ENCODE measurements around the gene FKBP14.
"Not testable (repeated sequence)": the region's sequence is repeated elsewhere in the genome, so short reads cannot be mapped to it uniquely, and the experiment has no call there.

The FKBP14 gene

DNA sequence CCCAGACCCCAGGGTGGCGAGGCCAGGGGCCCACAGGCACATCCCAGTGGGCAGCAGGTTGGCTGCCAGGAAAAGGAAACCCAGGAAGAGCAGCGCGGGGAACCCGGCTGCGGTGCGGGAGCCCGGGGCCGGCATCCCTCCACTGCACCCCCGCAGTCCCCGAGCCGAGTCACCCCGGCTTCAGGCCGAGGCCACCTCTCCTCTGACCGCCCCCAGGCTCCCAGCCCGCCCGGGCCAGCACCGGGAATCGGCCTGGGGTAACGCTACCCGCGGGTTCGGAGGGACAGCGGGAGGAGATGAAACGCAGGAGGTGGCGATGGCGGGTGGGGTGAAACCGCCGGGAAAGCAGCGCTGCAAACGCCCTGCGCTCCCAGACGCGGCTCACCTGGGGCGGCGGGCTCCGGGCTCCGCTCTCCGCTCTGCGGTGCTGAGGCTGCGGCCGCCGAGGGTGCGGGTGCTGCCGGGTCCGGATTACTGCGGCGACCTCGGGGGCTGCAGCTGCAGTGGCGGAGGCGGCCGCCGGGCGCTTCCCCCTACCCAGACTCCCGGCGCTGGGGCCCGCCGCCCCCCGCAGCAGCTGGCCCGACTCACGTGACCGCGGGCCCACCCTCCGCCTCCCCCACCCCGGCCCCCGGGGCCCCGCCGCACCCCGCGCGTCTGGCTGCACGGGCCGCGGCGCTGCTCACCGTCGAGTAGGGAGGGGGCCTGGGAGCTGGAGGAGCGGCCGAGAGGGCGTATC, 37.1 kb downstream of the FKBP14 start, which contains the start of gene SCRN1:
Gene SCRN1 (minus strand): TSS at position 545 of the 739 bp plus-strand sequence. CDS start 20,734 bp downstream, outside the sequence.
- peak; percentile 65 for DNase-seq

DNA sequence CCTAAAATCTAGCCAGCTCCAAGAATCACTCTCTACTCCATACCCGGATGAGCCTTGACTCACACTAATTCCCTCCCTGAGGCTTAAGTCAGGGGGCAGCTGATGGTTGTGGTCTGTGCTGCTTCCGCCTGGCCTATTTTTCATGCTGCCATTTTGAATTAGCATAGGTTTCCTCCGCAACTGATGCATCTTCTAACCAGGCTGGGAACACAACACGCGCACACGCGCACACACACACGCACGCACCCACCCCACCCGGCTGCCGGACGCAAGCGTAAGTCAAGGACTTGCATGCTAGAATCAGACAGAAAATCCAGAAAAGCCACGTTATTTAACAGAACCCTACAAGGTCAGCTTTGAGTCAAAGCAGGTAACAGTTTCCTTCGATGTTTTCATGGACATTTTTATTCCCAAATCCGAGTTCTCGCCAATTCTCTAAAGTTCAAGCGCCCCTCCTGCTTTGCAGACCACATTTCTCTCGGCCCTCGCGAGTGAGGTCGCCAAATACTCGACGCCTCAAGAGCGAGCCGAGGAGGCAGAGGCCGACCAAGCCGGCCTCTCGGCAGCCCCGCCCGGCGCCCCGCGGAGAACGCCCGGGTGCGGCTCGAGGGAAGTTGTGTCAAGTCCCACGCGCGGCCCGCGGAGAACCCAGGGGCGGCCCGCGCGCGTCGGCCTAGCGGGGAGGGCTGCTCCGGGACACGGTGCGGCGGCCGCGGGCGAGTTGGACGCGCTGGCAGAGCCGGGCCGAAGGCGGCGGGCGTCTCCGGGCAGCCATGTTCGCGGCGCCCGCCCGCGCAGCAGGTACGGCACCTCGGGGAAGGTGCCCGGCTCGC, 37.9 kb downstream of the FKBP14 start:
- peak; percentile 66 for DNase-seq

DNA sequence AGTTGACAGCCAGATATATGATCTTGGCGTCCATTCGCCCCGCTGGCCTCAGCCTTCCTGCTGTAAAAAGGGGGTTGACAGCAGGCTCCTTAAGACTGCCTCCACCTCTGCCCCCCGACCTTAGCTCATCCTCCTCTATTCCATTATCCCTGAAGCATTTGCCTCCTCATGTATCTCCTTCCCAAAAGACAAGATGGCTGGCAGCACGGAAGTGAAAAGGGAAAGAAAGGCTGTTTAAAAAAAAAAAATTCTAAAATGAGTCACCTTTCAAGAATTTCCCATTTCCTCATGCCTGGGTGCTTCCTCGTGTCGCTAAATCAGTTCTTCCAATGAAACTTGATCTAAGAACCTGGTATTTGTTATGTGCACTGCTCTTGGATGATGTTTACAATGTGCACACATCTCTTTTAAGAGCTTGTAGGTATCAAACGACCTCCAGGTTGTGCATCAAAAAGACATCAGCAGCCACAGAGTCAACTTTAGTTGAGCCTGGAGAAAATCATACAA, 38.6 kb downstream of the FKBP14 start:
- DNase-seq, result peak; percentile 92

DNA sequence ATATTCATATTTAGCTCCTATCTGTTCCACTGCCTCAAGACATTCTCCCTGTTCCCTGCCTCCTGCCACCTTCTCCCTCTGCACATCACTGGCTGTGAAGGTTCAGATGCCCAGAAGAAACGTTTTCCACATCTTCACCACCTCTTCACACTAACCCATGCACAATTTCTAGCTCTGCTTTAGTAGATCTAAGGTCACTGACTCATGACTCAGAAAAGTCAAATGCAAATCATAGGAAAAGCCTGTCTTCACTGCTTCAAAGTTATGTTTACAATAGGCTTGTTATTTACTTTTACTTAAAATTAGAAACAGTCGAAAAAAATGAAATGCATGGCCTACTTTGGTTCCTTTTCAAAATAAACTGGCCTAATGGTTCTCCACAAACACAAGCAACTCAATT, 39.4 kb downstream of the FKBP14 start:
- DNase-seq, result no peak

DNA sequence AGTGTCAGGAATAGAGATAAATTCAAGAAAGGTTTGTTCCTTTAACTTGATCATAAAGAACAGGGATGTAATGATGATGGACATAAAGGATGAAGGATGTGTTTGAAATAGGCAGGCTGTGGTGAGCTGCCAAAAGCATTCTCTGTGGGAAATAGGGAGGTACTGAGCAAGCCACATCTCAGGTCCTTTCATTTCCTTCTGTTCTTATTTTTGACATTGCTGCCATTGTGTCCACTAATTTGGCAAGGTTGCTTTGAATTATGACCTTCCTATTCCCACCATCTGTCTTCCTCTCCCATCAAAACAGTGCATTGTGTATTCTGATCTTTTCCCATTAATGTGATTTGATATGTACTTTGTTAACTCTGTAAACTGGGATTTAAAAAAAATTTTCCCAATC, 46.4 kb downstream of the FKBP14 start:
- DNase-seq, result peak; percentile 32

DNA sequence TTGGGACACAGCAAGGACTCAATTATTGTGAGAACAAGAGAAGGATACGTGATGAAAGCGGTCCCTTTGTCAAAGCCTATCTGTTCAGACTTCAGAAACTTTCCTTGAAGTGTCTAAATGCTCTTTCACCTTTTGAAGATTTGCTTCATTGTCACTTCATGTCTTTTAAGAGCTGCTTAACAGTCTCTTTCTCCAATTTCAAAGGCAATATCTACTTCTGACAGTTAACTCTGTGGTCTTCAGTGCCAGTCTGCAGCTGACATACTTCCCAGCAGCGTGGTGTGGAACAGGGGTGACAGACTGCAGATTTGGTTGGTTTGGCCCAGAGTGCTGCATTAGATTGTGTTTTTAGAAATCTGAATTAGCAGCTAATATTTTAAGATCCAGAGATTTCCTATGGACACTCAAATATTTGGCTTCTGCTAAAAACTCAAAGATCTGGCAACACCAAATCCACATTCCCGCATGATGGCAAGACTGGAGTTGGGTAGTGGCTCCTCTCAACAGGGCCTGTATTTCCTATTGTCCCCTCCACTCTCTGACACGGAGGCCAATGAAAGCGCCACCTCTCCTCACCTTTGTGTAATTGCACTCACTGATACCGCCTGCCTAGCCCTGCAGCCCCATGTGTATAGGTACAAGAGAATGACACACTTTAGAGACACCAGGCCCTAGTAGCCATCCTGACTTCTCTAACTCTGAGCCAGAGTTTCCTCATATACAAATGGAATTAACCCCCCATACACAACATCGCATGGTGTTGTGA, 48.4 kb downstream of the FKBP14 start:
- no peak for DNase-seq

DNA sequence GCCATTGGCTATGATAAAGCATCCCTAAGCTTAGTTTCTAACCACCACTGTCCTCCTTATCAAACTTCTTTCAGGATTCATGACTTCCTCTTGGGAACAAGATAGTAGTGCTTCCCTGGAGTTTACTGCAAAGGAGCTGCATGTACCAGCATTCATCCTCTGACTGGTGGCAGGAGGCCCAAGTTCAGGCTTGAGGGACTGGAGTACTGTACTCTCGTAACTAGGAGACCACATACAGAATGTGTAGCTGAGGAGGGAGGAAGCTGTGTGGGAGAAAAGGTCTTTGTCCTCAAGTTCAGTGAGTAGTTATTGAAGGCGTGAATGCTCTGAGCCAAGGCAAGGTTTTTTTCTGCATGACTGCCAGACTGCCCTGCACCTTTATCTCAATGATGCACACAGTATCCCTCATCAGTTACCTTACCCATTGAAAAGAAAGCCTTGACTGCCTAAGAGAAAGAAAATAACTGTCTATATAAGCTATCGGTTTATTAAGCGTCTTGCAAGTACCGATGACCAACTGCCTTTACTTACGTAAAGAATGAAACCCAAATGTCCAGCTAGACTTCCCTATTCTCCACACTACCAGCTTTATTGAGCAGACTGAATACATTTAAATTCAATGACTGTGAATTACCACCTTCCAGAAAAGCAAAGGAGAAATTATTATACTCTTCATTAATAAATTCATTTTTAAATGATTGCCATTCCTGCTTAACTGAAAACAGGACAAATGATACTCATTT, 49.7 kb downstream of the FKBP14 start:
- no peak for DNase-seq

DNA sequence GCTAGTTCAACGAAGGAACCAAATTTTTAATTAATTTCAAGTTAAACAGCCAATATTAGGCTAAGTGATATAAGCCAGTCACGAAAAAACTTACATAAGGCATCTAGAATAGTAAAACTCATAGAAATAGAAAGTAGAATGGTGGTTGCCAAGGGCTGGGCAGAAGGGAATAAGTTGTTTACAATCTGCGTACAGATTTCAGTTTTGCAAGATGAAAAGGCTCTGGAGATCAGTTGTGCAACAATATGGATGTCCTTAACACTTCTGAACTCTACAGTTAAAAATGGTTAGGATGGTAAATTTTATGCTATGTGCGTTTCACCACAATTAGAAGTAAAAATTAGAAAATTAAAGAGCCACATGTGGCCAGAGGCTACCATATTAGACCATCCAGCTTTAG, 50.2 kb downstream of the FKBP14 start:
- DNase-seq, result no peak

DNA sequence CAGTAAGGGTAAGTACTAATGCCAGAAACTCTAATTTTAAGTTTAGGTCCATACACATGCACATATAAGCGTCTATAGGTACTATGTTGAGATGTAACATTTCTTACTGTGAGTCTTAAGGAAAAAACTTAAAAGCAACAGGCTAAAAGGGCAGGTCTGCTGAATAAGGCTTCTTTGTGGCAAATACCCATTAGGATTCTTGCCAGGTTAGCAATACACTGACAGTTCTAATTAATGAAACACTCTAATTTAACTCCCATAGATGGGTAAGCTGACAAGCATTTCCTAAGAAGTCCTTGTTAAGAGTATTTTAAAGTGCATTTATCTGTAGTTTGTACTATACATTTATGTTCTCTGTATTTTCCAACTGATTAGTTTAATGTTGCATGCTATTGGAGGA, 50.9 kb downstream of the FKBP14 start:
- no peak for DNase-seq

DNA sequence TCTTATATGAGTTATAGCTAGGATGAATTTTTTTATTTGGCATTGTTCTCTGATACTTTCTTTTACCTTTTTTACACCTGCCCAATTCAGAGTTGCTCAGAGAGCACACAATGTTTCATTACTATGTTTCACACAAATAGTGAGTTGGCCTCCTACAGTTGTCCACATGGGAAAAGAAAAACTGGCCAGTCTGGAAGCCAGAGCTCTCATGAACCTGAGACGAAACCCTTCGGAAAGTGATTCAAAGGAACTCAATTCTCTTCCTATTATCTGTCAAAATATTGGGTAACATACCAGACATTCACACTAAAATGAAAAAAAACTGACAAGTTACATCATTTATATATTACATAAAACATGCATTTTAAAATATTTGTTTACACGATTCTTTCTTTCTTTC, 52.2 kb downstream of the FKBP14 start:
- DNase-seq, result no peak

DNA sequence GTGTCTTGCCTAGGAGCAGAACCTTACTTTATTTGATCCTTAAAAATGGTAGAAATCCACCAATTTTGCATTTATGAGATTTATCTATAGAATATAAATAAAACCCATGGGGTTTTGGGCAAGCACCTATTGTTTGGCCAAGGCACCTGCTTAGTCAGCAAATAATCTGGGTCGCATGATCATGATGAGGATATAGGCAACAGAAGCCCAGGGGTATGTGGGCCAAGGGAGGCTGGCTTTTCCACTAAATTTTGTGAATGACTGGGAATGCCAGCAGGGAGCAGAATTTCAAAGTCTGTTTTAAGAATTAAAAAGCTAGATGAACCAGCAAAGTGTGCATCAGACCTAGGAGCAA, 54.2 kb downstream of the FKBP14 start:
- DNase-seq, result no peak

DNA sequence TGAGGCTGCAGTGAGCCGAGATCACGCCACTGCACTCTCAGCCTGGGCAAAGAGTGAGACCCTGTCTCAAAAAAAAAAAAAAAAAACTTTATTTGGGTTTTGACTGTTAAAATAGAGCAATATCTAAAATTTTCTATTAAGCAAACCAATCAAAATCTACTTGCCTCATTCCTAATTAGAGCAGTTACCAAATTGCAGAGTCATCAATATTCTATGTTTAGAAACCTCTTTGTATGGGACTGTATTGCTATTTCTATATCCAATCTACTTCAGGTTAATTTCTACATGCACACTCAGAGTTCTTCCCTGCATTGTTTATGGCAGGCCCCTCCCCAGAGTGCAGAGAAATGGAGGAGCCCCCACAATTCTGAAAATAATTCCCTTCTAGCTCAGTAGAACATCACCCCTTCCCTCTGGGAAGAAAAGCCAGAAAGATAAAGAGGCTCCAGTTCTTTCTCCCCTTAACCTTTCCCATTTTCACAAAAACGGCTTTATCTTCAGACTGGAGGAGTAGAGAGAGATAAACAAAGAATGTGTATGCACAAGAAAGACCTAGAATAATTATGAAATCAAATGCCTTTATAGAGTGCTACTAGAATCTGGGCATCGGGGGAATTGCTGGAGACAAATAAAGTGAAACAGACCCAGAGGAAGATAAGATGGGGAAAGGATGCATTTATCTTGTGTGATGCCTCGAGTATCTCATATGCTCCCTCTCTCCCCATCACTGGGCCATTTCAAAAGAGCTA, 54.8 kb downstream of the FKBP14 start:
- DNase-seq, result no peak

DNA sequence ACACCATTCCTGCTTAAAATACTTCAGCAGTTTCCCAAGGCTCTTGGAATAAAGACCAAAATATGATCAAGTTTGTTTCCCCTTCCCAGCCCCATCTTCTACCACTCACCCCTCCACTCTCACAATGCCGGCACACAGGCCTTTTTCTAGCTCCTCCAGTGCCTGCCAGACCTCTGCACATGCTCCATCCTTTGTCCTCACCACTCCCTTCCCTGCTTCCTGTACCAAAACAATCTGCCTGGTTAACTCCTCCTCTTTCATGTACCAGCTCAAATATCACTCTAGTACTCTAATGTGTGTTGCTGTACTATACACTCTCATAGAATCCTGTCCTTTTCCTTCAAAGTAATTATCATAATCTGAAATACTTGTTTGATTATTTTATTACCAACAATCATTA, 56.3 kb downstream of the FKBP14 start:
- DNase-seq, result peak; percentile 44

DNA sequence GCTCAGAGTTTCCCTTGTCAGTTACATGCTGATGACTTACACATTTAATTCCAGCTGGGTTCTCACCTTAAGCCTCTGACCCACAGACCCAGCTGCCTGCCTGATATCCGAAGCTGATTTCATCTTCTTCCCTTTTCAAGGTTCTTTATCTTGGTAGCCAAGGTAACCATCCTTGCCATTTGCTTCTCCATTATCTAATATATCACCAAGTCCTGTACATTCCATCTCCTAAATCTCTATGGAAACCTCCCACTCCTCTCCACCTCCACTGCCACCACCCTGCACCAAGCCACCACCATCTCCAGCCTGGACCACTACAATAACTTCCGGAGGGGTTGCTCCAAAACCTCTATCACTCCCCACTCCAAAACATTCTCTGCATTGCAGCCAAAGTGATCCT, 56.8 kb downstream of the FKBP14 start:
- DNase-seq, result no peak

DNA sequence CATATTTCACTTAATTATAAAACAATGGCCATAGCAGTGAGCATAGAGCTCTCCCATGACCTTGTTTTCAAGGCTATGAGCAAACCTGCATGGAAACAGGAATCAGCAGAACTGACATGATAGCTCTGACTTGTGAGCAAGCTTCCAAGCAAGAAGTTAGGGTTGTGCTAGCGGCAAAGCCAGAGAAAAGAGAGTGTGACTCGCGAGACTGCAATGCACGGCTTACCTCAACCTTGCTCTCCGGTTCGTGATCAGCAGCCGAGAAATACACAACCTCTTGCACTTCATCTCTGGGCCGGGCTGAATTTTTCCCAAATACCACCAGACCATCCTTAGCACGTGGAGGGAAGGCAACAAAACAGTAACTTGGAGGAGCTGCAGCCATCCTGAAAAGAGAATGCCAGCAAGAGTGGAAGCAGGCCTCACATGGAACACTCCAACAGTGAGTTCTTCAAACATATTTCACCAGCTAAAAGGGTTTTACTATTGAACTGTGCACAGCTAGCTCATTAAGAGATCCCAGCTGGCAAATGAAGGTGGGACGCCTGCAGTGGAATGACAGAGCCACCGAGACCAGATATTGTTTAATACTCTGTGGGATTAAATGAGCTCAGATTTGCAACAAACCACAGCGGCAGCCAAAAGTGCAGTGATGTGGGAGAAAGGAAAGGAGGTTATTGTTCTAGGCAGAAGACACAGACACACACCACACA, 57.7 kb downstream of the FKBP14 start:
- DNase-seq, result peak; percentile 71

DNA sequence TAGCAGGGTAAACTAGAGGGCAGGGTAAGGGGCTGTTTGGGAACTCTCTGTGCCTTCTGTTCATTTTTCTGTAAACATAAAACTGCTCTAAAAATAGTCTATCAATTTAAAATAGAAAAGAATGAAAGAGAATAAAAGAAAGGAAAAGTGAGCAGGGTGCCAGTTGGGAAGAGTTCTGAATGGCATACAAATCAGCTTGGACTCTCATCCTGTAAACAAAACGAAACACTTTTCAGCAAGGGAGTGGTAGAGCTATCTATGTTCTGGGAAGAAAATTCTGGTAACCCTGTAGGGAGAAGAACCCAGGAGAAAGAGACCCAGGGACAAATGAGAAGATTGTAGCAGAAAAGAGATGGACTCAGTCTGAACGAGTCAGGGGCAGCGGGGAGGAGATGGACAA, 61.5 kb downstream of the FKBP14 start:
- no peak for DNase-seq

DNA sequence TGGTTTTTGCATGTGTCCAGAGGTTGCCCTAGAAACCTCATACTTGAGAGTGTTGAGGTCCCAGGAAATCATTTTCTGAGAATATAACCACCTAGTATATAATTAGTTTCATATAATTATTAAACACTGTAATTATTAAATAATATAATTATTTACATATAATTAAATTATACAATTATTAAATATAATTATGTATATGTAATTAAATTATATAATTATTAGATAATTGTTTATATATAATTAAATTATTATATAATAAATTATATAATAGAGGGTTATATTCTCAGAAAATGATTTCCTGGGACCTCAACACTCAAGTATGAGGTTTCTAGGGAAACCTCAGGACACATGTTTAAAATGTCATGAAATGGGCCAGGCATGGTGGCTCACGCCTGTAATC, 64.5 kb downstream of the FKBP14 start:
- DNase-seq, result no peak

DNA sequence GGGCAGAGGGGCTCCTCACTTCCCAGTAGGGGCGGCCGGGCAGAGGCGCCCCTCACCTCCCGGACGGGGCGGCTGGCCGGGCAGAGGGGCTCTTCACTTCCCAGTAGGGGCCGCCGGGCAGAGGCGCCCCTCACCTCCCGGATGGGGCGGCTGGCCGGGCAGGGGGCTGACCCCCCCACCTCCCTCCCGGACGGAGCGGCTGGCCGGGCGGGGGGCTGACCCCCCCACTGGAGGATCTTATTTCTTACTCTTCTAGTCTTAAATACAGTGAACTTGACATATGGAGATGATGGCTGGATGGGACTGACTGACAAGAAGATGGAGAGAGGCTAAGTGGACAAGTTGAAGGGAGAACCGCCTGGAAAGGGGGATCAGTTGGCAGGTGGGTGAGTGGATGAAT, 64.9 kb downstream of the FKBP14 start:
- DNase-seq, result not testable (repeated sequence)

Measured in NCI-H2171 treated with DMSO at 0.1 percent for 48 hours (cell line).